GM12873 (cell line): ENCODE results near the gene ADAM19.

ENCODE experiments used
- TF ChIP-seq, protein P1 (sequence below): IDR thresholded peaks from 2 replicates; pipeline ENCODE4 v1.5.1; 2012; ENCODE audit warnings: low read depth, mild to moderate bottlenecking, moderate library complexity, low read length, control low read depth; ENCODE audit not compliant: insufficient read depth; ENCODE audit errors: missing control alignments

ADAM19 gene, protein sequence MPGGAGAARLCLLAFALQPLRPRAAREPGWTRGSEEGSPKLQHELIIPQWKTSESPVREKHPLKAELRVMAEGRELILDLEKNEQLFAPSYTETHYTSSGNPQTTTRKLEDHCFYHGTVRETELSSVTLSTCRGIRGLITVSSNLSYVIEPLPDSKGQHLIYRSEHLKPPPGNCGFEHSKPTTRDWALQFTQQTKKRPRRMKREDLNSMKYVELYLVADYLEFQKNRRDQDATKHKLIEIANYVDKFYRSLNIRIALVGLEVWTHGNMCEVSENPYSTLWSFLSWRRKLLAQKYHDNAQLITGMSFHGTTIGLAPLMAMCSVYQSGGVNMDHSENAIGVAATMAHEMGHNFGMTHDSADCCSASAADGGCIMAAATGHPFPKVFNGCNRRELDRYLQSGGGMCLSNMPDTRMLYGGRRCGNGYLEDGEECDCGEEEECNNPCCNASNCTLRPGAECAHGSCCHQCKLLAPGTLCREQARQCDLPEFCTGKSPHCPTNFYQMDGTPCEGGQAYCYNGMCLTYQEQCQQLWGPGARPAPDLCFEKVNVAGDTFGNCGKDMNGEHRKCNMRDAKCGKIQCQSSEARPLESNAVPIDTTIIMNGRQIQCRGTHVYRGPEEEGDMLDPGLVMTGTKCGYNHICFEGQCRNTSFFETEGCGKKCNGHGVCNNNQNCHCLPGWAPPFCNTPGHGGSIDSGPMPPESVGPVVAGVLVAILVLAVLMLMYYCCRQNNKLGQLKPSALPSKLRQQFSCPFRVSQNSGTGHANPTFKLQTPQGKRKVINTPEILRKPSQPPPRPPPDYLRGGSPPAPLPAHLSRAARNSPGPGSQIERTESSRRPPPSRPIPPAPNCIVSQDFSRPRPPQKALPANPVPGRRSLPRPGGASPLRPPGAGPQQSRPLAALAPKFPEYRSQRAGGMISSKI

DNA sequence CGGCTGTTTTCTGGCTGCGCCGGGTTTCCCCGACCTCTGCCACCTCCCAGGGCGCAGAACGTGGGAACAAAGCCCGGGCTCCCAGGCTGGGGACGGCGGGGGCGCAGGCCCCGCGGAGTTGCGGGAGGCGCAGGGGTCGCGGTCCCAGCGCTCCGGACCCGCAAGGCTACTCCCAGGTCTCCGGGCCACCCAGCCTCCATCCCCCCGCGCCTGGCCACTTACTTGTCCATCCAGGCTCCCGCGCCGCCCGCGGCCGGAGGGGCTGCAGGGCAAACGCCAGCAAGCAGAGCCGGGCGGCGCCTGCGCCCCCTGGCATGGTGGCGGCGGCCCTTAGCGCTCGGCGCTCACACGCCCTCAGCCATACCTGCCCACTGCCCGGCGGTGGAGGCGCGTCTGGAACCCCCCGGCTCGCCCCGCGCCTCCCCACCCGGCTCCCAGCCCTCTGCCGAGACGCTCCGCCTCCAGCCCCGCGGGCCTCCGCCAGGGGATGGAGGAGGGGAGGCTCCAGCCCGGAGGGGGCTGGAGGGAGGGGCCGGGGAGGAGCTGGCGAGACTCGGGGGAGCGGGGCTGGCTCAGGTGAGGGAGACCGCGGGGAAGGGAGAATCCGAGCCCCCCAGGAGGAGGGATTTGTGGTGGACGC, at the start of gene ADAM19:
Gene ADAM19, minus strand, starts transcription at position 395 of the 640 bp plus-strand sequence. Its CDS starts 79 bp downstream, at position 316.
- TF ChIP-seq, protein P1, sequence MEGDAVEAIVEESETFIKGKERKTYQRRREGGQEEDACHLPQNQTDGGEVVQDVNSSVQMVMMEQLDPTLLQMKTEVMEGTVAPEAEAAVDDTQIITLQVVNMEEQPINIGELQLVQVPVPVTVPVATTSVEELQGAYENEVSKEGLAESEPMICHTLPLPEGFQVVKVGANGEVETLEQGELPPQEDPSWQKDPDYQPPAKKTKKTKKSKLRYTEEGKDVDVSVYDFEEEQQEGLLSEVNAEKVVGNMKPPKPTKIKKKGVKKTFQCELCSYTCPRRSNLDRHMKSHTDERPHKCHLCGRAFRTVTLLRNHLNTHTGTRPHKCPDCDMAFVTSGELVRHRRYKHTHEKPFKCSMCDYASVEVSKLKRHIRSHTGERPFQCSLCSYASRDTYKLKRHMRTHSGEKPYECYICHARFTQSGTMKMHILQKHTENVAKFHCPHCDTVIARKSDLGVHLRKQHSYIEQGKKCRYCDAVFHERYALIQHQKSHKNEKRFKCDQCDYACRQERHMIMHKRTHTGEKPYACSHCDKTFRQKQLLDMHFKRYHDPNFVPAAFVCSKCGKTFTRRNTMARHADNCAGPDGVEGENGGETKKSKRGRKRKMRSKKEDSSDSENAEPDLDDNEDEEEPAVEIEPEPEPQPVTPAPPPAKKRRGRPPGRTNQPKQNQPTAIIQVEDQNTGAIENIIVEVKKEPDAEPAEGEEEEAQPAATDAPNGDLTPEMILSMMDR, result no peak

DNA sequence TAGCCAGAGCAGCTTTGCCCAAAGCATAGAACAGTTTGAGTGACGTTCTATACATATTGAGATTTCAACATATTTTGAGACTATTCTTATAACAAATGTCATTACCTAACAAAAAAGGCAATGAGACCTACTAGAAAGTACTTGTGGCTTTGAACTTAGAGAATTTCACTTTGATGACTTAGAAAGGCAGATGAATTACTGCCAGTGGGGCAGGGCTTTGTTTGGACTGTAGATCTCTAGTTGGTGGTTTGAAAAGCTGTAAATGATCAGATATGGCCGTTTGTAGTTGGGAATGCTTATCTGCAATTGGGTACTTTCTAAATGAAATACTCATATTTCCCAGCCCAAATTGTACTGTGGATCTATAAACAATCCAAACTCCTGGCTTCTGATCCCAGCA, 48.6 kb upstream of the ADAM19 start:
- TF ChIP-seq, protein P1, result no peak

DNA sequence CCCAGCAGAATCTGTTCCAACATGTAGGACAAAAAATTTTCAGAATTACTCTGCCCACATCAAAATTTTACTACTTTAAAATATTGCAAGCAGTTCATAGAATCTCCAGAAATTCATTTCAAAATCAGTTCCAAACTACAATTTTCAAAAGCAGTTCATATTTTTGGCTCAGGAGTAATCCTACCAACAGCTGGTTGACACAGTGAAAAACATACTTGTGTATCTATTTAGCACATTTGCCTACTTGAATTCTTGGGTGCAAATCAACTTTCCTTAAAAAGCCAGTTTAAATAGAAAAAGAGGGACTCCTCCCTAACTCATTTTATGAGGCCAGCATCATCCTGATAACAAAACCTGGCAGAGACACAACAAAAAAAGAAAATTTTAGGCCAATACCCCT, 45.2 kb upstream of the ADAM19 start:
- TF ChIP-seq, protein P1, result no peak

DNA sequence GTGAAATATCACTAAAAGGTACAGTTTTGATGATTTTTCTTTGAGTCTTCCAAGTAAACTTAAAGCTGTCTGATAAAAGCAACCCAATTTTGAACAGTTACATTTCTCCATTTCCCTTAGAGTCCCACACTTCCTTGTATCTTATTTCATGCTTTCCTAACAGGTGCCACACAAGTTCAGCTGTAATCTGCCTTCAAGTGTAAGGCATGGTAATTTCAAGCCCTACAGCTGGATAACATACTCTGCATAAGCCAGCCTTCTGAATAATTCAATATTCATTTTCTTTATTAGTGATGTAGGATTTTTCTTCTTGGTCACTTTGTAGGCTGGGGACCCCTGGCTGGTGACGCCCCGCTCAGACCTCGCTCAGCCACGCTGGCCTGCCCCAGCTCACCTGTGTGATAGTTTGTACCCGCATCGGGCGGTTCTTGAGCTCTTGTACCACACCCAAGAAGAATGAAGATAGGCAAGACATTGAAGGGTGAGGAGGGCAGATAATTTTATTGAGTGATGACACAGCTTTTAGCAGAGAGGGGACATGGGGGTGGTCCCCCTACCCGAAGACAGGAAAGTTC, 42.7 kb upstream of the ADAM19 start:
- TF ChIP-seq, protein P1, result no peak

GRCh38 chr5:157616785-157617184, 41.2 kb upstream of the ADAM19 start:
- TF ChIP-seq, protein P1, result no peak

- TF ChIP-seq, protein P1, result no peak
These were observed 38.0 kb upstream of the ADAM19 start for GRCh38 chr5:157613385-157614245.
